A549 (cell line): ENCODE results near the gene AMPD3. TPM values are rescaled to one million over a fixed set of nuclear protein-coding genes. Genes with fewer than 3 reads are reported as not detected.

Experiments used
- ATAC-seq, 2 experiments: fragments of 200-7000 bp in 1 of 2; fragments of >200 bp in 1 of 2; cut with Nextera tagmentation in 1 of 2; cut with Tn5 transposase in 1 of 2; 3 replicates each; pipeline versions ENCODE4 v1.8.0 to v1.9.1; 2018 to 2020; ENCODE audit warnings: mild to moderate bottlenecking in 1 of 2, moderate library complexity in 1 of 2
- CTCF ChIA-PET: fragments of 300-600 bp; sonication (Branson Sonifier 250); formaldehyde crosslinking; extraction: SDS; loops from one replicate; lab custom pipeline; 2021; ENCODE audit warnings: antibody characterized with exemption, inconsistent platforms; lab: Yijun Ruan, JAX
- POLR2A ChIA-PET: fragments of 350-600 bp; formaldehyde crosslinking; extraction: SDS; loops from one replicate; lab custom pipeline; 2021; ENCODE audit warnings: antibody characterized with exemption, inconsistent platforms; lab: Yijun Ruan, JAX
- DNase-seq, 2 experiments: peaks; one replicate each; pipeline versions ENCODE4 v3.0.0 to v3.0.0-alpha.2; 2011 to 2016; ENCODE audit warnings: low read depth in 1 of 2, low spot score in 1 of 2
- FAIRE-seq: peaks from 2 replicates; lab custom pipeline; 2011; peaks lifted over from hg19 to GRCh38; lab: Jason Lieb, UNC
- H3K27ac ChIP-seq, 2 experiments: fragments of >200 bp; sonication (Bioruptor Twin); formaldehyde crosslinking; 3 replicates each; pipeline ENCODE4 v1.5.1; 2016 to 2017
- H3K4me1 ChIP-seq: fragments of >200 bp; sonication (Bioruptor Twin); formaldehyde crosslinking; 3 replicates; pipeline ENCODE4 v1.6.1; 2016
- H3K4me2 ChIP-seq: fragments of >200 bp; sonication (Bioruptor Twin); formaldehyde crosslinking; 3 replicates; pipeline ENCODE4 v1.6.1; 2016
- H3K4me3 ChIP-seq: fragments of >200 bp; sonication (Bioruptor Twin); formaldehyde crosslinking; 3 replicates; pipeline ENCODE4 v1.5.1; 2016
- H3K9me3 ChIP-seq: fragments of >200 bp; sonication (Bioruptor Twin); formaldehyde crosslinking; 3 replicates; pipeline ENCODE4 v1.6.1; 2016
- ATOH8 ChIP-seq: fragments of 250-450 bp; sonication (Bioruptor Pico); IDR thresholded peaks from 2 replicates; pipeline ENCODE4 v1.5.0; 2020; ENCODE audit warnings: low read depth, mild to moderate bottlenecking, moderate library complexity
- BHLHE40 ChIP-seq: IDR thresholded peaks from 2 replicates; pipeline ENCODE4 v1.6.1; 2012; ENCODE audit warnings: low read depth, low read length, inconsistent platforms
- CBX8 ChIP-seq: fragments of 200-600 bp; sonication (generic); IDR thresholded peaks from 2 replicates; pipeline ENCODE4 v1.6.1; 2016
- CHD4 ChIP-seq: fragments of 200-600 bp; sonication (generic); IDR thresholded peaks from 2 replicates; pipeline ENCODE4 v1.6.1; 2016; ENCODE audit warnings: antibody characterized with exemption, mild to moderate bottlenecking, borderline replicate concordance
- EHF ChIP-seq: fragments of 250-450 bp; sonication (Bioruptor Pico); IDR thresholded peaks from 2 replicates; pipeline ENCODE4 v1.5.0; 2020; ENCODE audit warnings: mild to moderate bottlenecking
- ELK1 ChIP-seq: fragments of 150-350 bp; IDR thresholded peaks from 2 replicates; pipeline ENCODE4 v1.6.1; 2014; ENCODE audit warnings: low read depth, mild to moderate bottlenecking, low read length
- ESRRA ChIP-seq: fragments of 150-350 bp; IDR thresholded peaks from 2 replicates; pipeline ENCODE4 v1.6.1; 2014; ENCODE audit warnings: mild to moderate bottlenecking, low read length, borderline replicate concordance
- FOSB ChIP-seq: fragments of 250-450 bp; sonication (Bioruptor Pico); IDR thresholded peaks from 2 replicates; pipeline ENCODE4 v1.5.0; 2020; ENCODE audit warnings: mild to moderate bottlenecking, moderate library complexity
- FOXS1 ChIP-seq: fragments of 250-450 bp; sonication (Bioruptor Pico); IDR thresholded peaks from 2 replicates; pipeline ENCODE4 v1.5.0; 2020; ENCODE audit warnings: mild to moderate bottlenecking, moderate library complexity
- GATA3 ChIP-seq: IDR thresholded peaks from 2 replicates; pipeline ENCODE4 v1.6.1; 2012; ENCODE audit warnings: borderline replicate concordance
- HES2 ChIP-seq: fragments of >200 bp; sonication (Bioruptor Twin); formaldehyde crosslinking; IDR thresholded peaks from 2 replicates; pipeline ENCODE4 v1.6.1; 2016
- HMGXB4 ChIP-seq: fragments of 250-450 bp; sonication (Bioruptor Pico); IDR thresholded peaks from 2 replicates; pipeline ENCODE4 v1.5.0; 2021; ENCODE audit warnings: mild to moderate bottlenecking, moderate library complexity, borderline replicate concordance
- HOXB13 ChIP-seq: fragments of 250-450 bp; sonication (Bioruptor Pico); IDR thresholded peaks from 2 replicates; pipeline ENCODE4 v1.5.0; 2020; ENCODE audit warnings: low read depth, mild to moderate bottlenecking, moderate library complexity
- HOXB5 ChIP-seq: fragments of 250-450 bp; sonication (Bioruptor Pico); IDR thresholded peaks from 2 replicates; pipeline ENCODE4 v1.5.0; 2020; ENCODE audit warnings: mild to moderate bottlenecking, moderate library complexity
- JUNB ChIP-seq: fragments of >200 bp; sonication (Bioruptor Twin); formaldehyde crosslinking; IDR thresholded peaks from 2 replicates; pipeline ENCODE4 v1.6.1; 2016
- KDM5A ChIP-seq: fragments of 200-600 bp; sonication (generic); IDR thresholded peaks from 2 replicates; pipeline ENCODE4 v1.6.1; 2016; ENCODE audit warnings: antibody characterized with exemption, mild to moderate bottlenecking
- MAX ChIP-seq: IDR thresholded peaks from 2 replicates; pipeline ENCODE4 v1.6.1; 2012
- MAZ ChIP-seq: fragments of 150-350 bp; IDR thresholded peaks from 2 replicates; pipeline ENCODE4 v1.6.1; 2014; ENCODE audit warnings: antibody characterized with exemption, low read depth, low read length, borderline replicate concordance
- MYC ChIP-seq: IDR thresholded peaks from 2 replicates; pipeline ENCODE4 v1.6.1; 2012; ENCODE audit warnings: mild to moderate bottlenecking, inconsistent platforms, low read length, improper control_type of control experiment, borderline replicate concordance
- NFE2L2 ChIP-seq: fragments of 150-350 bp; conservative IDR thresholded peaks from 2 replicates; pipeline ENCODE4 v1.6.1; 2014; ENCODE audit warnings: low read length
- NPAS2 ChIP-seq: fragments of 250-450 bp; sonication (Bioruptor Pico); IDR thresholded peaks from 2 replicates; pipeline ENCODE4 v1.8.0; 2022; ENCODE audit warnings: mild to moderate bottlenecking, moderate library complexity, borderline replicate concordance
- NR3C1 ChIP-seq: fragments of >200 bp; sonication (Bioruptor Twin); formaldehyde crosslinking; IDR thresholded peaks from 3 replicates; pipeline ENCODE4 v1.6.1; 2017
- POLR2A ChIP-seq: IDR thresholded peaks from 2 replicates; pipeline ENCODE4 v1.6.1; 2012; ENCODE audit warnings: mild to moderate bottlenecking, low read length
- POLR2AphosphoS2 ChIP-seq: conservative IDR thresholded peaks from 2 replicates; pipeline ENCODE4 v1.6.1; 2012; ENCODE audit warnings: low read length, improper control_type of control experiment, inconsistent platforms
- REST ChIP-seq: fragments of 200-600 bp; sonication (generic); IDR thresholded peaks from 2 replicates; pipeline ENCODE4 v1.6.1; 2016; ENCODE audit warnings: antibody characterized with exemption, mild to moderate bottlenecking, moderate library complexity
- RFX5 ChIP-seq: fragments of 450-650 bp; IDR thresholded peaks from 2 replicates; pipeline ENCODE4 v1.7.1; 2014; ENCODE audit warnings: antibody characterized with exemption, mild to moderate bottlenecking, moderate library complexity
- RNF2 ChIP-seq: fragments of 200-600 bp; sonication (generic); IDR thresholded peaks from 2 replicates; pipeline ENCODE4 v1.6.1; 2016; ENCODE audit warnings: low read depth, mild to moderate bottlenecking, antibody characterized with exemption, moderate library complexity, borderline replicate concordance
- SMC3 ChIP-seq: fragments of >200 bp; sonication (Bioruptor Twin); formaldehyde crosslinking; IDR thresholded peaks from 3 replicates; pipeline ENCODE4 v1.6.1; 2018; ENCODE audit warnings: inconsistent platforms
- TP53 ChIP-seq: fragments of 250-450 bp; sonication (Bioruptor Pico); IDR thresholded peaks from 2 replicates; pipeline ENCODE4 v1.5.0; 2021; ENCODE audit warnings: mild to moderate bottlenecking, moderate library complexity
- USF2 ChIP-seq: fragments of 450-650 bp; IDR thresholded peaks from 2 replicates; pipeline ENCODE4 v1.6.1; 2014; ENCODE audit warnings: antibody characterized with exemption
- ZC3H11A ChIP-seq: fragments of 450-650 bp; IDR thresholded peaks from 2 replicates; pipeline ENCODE4 v1.6.1; 2014; ENCODE audit warnings: antibody characterized with exemption, mild to moderate bottlenecking
- ZFP36 ChIP-seq: fragments of 450-650 bp; IDR thresholded peaks from 2 replicates; pipeline ENCODE4 v1.6.1; 2014; ENCODE audit warnings: borderline replicate concordance; ENCODE audit not compliant: partially characterized antibody
- ZSCAN20 ChIP-seq: fragments of 250-450 bp; sonication (Bioruptor Pico); IDR thresholded peaks from 2 replicates; pipeline ENCODE4 v1.8.0; 2022; ENCODE audit warnings: mild to moderate bottlenecking, moderate library complexity
- WGBS: methylation state at CpG from one replicate; pipeline ENCODE4 v1.1.6; 2017; ENCODE audit errors: missing lambda C conversion rate; 5-methylcytosine and 5-hydroxymethylcytosine counted together
- polyA plus RNA-seq, 4 experiments: library from polyadenylated mRNA; depleted of rRNA in 3 of 4; stranded (reverse); fragments of >200 nt; fragmentation: RNase III in 1 of 4; extraction: RNeasy Plus Mini Kit Qiagen cat#74134 plus additional on column Dnase treatment in 1 of 4; gene quantifications; 2 replicates in 3 of 4; 3 replicates in 1 of 4; pipeline ENCODE4 v1.2.3, GENCODE V29; 2011 to 2017

AMPD3 gene
- polyA plus RNA-seq, 2 of the 4 experiments (the other 2 are of a cell fraction): 3.1 to 4.7 TPM

GRCh38 chr11:10405865-10406592 lies 49.0 kb upstream of the AMPD3 start:
- CTCF ChIA-PET: interaction anchor here (0.6 to 3.2 kb wide), 75 partner anchors 8 to 677 kb away, joined by 3 to 39 read pairs (median 4); partner anchors contain the start of genes AMPD3 and RNF141
- no peak overlapping the region for H3K4me3 ChIP-seq
- H3K4me1 ChIP-seq: peaks cover 26% of the 10 kb centered on the region
- FAIRE-seq (peak; percentile 91), DNase-seq (peak; percentile 78 to 90), ATAC-seq (peak; percentile 88 to 93)
- POLR2A ChIA-PET: interaction anchor here (0.6 to 0.8 kb wide), 6 partner anchors 39 to 493 kb away, joined by 3 to 4 read pairs (median 3); partner anchors contain the start of genes CTR9, EIF4G2 and RNF141
- H3K4me2 ChIP-seq: peak overlapping the region; percentile 68
- 29% methylated on average over 6 of the region's 6 CpGs for WGBS
- H3K9me3 ChIP-seq: no peaks in the 10 kb centered on the region
- peak overlapping the region; percentile 75 to 79 for H3K27ac ChIP-seq
- TF ChIP-seq JUNB (no peak), POLR2A (no peak), HOXB5 (CRISPR knock-in tag) (no peak), FOSB (CRISPR knock-in tag) (no peak), RFX5 (no peak), CBX8 (no peak), TP53 (CRISPR knock-in tag) (no peak), SMC3 (peak; percentile 93), FOXS1 (CRISPR knock-in tag) (no peak), NR3C1 (no peak), USF2 (no peak), GATA3 (no peak), POLR2AphosphoS2 (no peak), ZSCAN20 (CRISPR knock-in tag) (no peak), REST (no peak), EHF (CRISPR knock-in tag) (no peak), RNF2 (no peak), ELK1 (no peak), HES2 (no peak), MAX (peak; percentile 78), ZC3H11A (no peak), MYC (peak; percentile 19; the same call in 1 of the 2 replicates), ZFP36 (no peak), BHLHE40 (no peak), NFE2L2 (no peak), ESRRA (no peak), CHD4 (no peak), HMGXB4 (CRISPR knock-in tag) (no peak), HOXB13 (CRISPR knock-in tag) (no peak), KDM5A (no peak), MAZ (no peak), NPAS2 (CRISPR knock-in tag) (no peak), ATOH8 (CRISPR knock-in tag) (no peak)
